ENCODE results near the gene SLC12A8.

DNA sequence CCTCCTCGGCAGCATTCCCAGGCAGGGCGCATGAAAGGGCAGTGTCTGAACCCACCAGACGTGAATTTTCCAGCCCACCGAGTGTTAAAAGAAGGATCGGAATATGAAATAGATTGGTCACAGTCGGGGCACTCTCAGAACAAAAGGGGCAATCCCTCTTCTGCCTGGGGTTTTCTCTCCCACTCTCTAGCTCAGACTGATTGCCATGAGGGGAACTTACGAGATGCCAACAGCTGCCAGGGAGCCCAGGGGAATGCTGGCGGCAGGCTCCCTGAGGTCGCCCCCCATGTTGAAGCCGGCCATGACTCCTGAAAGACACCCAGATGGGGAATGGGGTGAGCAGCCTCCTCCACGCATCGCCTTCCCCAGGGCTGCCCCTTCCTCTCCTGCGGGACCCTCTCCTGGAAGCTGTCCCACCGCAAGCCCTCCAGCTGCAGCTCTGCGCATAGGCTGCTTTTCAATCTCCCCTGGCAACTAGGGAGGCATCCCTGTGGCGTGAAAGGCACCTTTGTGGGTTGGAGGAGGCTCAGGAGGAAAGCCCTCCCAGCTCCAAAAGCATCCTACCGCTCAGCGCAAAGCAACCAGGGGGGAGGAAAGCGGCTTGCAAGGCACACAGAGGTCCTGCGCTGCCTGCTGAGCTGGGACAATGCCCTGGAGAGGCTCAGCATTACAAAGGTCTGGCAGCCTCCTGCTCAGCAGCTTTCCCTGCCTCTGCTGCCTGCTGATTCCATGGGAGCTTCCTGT, 92.0 kb downstream of the SLC12A8 start:
- no peak for TF ChIP-seq SRSF4 (IDR thresholded peaks at IDR 0.05; ENCODE audit: low read depth, low read length, poor library complexity, severe bottlenecking)
- no peak for TF ChIP-seq HMG20A (CRISPR knock-in tag; IDR thresholded peaks at IDR 0.05; ENCODE audit: borderline replicate concordance)
- no peak for TF ChIP-seq FOXJ3 (CRISPR knock-in tag; IDR thresholded peaks at IDR 0.05; ENCODE audit: borderline replicate concordance)
- TF ChIP-seq, protein P1, sequence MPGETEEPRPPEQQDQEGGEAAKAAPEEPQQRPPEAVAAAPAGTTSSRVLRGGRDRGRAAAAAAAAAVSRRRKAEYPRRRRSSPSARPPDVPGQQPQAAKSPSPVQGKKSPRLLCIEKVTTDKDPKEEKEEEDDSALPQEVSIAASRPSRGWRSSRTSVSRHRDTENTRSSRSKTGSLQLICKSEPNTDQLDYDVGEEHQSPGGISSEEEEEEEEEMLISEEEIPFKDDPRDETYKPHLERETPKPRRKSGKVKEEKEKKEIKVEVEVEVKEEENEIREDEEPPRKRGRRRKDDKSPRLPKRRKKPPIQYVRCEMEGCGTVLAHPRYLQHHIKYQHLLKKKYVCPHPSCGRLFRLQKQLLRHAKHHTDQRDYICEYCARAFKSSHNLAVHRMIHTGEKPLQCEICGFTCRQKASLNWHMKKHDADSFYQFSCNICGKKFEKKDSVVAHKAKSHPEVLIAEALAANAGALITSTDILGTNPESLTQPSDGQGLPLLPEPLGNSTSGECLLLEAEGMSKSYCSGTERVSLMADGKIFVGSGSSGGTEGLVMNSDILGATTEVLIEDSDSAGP (CRISPR knock-in tag; IDR thresholded peaks at IDR 0.05; ENCODE audit: borderline replicate concordance), result no peak
- TF ChIP-seq CEBPB (IDR thresholded peaks at IDR 0.05; ENCODE audit: borderline replicate concordance, low read depth, low read length), result no peak
- TF ChIP-seq, protein P2, sequence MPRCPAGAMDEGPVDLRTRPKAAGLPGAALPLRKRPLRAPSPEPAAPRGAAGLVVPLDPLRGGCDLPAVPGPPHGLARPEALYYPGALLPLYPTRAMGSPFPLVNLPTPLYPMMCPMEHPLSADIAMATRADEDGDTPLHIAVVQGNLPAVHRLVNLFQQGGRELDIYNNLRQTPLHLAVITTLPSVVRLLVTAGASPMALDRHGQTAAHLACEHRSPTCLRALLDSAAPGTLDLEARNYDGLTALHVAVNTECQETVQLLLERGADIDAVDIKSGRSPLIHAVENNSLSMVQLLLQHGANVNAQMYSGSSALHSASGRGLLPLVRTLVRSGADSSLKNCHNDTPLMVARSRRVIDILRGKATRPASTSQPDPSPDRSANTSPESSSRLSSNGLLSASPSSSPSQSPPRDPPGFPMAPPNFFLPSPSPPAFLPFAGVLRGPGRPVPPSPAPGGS (CRISPR knock-in tag; IDR thresholded peaks at IDR 0.05), result no peak
- no peak for TF ChIP-seq JUND (CRISPR knock-in tag; IDR thresholded peaks at IDR 0.05)
- TF ChIP-seq ZNF235 (CRISPR knock-in tag; IDR thresholded peaks at IDR 0.05; ENCODE audit: borderline replicate concordance), result no peak
- TF ChIP-seq, protein P3, sequence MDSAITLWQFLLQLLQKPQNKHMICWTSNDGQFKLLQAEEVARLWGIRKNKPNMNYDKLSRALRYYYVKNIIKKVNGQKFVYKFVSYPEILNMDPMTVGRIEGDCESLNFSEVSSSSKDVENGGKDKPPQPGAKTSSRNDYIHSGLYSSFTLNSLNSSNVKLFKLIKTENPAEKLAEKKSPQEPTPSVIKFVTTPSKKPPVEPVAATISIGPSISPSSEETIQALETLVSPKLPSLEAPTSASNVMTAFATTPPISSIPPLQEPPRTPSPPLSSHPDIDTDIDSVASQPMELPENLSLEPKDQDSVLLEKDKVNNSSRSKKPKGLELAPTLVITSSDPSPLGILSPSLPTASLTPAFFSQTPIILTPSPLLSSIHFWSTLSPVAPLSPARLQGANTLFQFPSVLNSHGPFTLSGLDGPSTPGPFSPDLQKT (CRISPR knock-in tag; IDR thresholded peaks at IDR 0.05; ENCODE audit: borderline replicate concordance), result no peak
- no peak for TF ChIP-seq POLR2A (IDR thresholded peaks at IDR 0.05; ENCODE audit: insufficient read depth in 1 of 2, low read depth in 2 of 2, low read length in 2 of 2)
- no peak for TF ChIP-seq ZNF446 (CRISPR knock-in tag; IDR thresholded peaks at IDR 0.05)

All from HepG2 (cell line).